Right lobe of liver (tissue), 4 donors: ENCODE results near the gene TSPAN11.

Experiments used
- POLR2A ChIP-seq: fragments of 450-650 bp; IDR thresholded peaks from one replicate; pipeline ENCODE4 v1.6.1; 2017; ENCODE audit warnings: antibody characterized with exemption, mild to moderate bottlenecking
- TF ChIP-seq, protein P1 (sequence below), 4 donors: fragments of 200-600 bp in 3 of 4; fragments of 450-650 bp in 1 of 4; IDR thresholded peaks; one replicate each; pipeline versions ENCODE4 v1.5.1 to v1.8.0; 2016 to 2022; ENCODE audit warnings: antibody characterized with exemption in 4 of 4, mild to moderate bottlenecking in 2 of 4
- donor health status: DM: no; HTN: no; CAD: no.
- donor health status: DM: no; HTN: no; CAD: no.
- donor health status: DM: no; HTN: yes; CAD: no.

DNA sequence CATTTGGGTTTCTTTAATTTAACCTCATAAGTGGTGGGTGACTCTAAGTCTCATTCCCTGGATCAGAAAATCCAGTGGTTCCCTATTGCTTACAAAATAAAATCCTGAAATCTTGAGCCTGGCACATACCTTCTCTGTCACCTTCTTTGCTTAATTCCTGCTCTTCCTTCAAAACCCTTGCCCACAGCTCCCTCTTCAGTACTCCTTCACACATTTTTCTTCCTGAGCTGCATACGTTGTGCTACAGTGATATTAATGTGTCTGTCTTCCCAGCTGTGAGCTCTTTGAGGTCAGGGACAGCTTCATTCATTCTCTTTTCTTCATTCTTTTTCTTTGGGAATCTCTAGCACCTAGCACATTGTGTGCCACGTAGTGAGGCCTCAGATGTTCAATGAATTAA lies 9.5 kb downstream of the TSPAN11 start:
- no peak for TF ChIP-seq POLR2A
- TF ChIP-seq, protein P1, sequence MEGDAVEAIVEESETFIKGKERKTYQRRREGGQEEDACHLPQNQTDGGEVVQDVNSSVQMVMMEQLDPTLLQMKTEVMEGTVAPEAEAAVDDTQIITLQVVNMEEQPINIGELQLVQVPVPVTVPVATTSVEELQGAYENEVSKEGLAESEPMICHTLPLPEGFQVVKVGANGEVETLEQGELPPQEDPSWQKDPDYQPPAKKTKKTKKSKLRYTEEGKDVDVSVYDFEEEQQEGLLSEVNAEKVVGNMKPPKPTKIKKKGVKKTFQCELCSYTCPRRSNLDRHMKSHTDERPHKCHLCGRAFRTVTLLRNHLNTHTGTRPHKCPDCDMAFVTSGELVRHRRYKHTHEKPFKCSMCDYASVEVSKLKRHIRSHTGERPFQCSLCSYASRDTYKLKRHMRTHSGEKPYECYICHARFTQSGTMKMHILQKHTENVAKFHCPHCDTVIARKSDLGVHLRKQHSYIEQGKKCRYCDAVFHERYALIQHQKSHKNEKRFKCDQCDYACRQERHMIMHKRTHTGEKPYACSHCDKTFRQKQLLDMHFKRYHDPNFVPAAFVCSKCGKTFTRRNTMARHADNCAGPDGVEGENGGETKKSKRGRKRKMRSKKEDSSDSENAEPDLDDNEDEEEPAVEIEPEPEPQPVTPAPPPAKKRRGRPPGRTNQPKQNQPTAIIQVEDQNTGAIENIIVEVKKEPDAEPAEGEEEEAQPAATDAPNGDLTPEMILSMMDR (IDR thresholded peaks at IDR 0.05) = no peak
